HepG2 (cell line): ENCODE measurements around the gene CUL9. TPM values are rescaled to one million over a fixed set of nuclear protein-coding genes. Genes with fewer than 3 reads are reported as not detected.

Experiments
- BHLHE40 ChIP-seq: IDR thresholded peaks from 2 replicates; pipeline ENCODE4 v1.6.1; 2011; ENCODE audit warnings: low read length, improper control_type of control experiment
- CBX5 ChIP-seq: sonication (generic); formaldehyde crosslinking; IDR thresholded peaks from 2 replicates; pipeline ENCODE4 v1.4.0; 2020; ENCODE audit warnings: missing genetic modification reagents, borderline replicate concordance
- FOSL2 ChIP-seq: sonication (generic); formaldehyde crosslinking; IDR thresholded peaks from 2 replicates; pipeline ENCODE4 v1.4.0; 2020; ENCODE audit warnings: missing genetic modification reagents
- NCOA5 ChIP-seq: sonication (generic); formaldehyde crosslinking; IDR thresholded peaks from 2 replicates; pipeline ENCODE4 v1.4.0; 2020; ENCODE audit warnings: missing genetic modification reagents
- POLR2AphosphoS2 ChIP-seq: IDR thresholded peaks from 2 replicates; pipeline ENCODE4 v1.6.1; 2011; ENCODE audit warnings: low read depth, low read length, improper control_type of control experiment
- SAP130 ChIP-seq: IDR thresholded peaks from 2 replicates; pipeline ENCODE4 v1.6.1; 2016; ENCODE audit warnings: low read depth
- SNRNP70 ChIP-seq: fragments of 200-400 bp; formaldehyde crosslinking; IDR thresholded peaks from 2 replicates; pipeline ENCODE4 v1.6.1; 2017; ENCODE audit warnings: mild to moderate bottlenecking, low read depth, low read length, moderate library complexity
- ZNF12 ChIP-seq: sonication (generic); formaldehyde crosslinking; IDR thresholded peaks from 2 replicates; pipeline ENCODE4 v1.5.0; 2020; ENCODE audit warnings: missing genetic modification reagents
- ZNF124 ChIP-seq: sonication (generic); formaldehyde crosslinking; IDR thresholded peaks from 2 replicates; pipeline ENCODE4 v1.4.0; 2020; ENCODE audit warnings: missing genetic modification reagents
- ZNF205 ChIP-seq: IDR thresholded peaks from 2 replicates; pipeline ENCODE4 v1.6.1; 2018; ENCODE audit warnings: missing biosample characterization, missing genetic modification reagents
- ZNF383 ChIP-seq: sonication (generic); formaldehyde crosslinking; IDR thresholded peaks from 2 replicates; pipeline ENCODE4 v1.4.0; 2020; ENCODE audit warnings: missing genetic modification reagents, mild to moderate bottlenecking, borderline replicate concordance
- ZNF546 ChIP-seq: sonication (generic); formaldehyde crosslinking; conservative IDR thresholded peaks from 2 replicates; pipeline ENCODE4 v1.8.1; 2023; ENCODE audit warnings: mild to moderate bottlenecking, missing genetic modification reagents
- ZNF598 ChIP-seq: sonication (generic); formaldehyde crosslinking; IDR thresholded peaks from 2 replicates; pipeline ENCODE4 v1.5.1; 2020; ENCODE audit warnings: mild to moderate bottlenecking, missing genetic modification reagents, borderline replicate concordance
- ZNF841 ChIP-seq: sonication (generic); formaldehyde crosslinking; IDR thresholded peaks from 2 replicates; pipeline ENCODE4 v1.8.1; 2023; ENCODE audit warnings: missing genetic modification reagents, borderline replicate concordance
- ZNF883 ChIP-seq: sonication (generic); formaldehyde crosslinking; IDR thresholded peaks from 2 replicates; pipeline ENCODE4 v1.5.1; 2020; ENCODE audit warnings: mild to moderate bottlenecking, missing genetic modification reagents; ENCODE audit errors: not compliant biosample characterization
- polyA plus RNA-seq, 8 experiments: library from polyadenylated mRNA; depleted of rRNA in 3 of 8; stranded (reverse) in 7 of 8; unstranded in 1 of 8; fragments of >200 nt; fragmentation: Illumina TruSeq in 4 of 8; extraction: Trizol in 4 of 8; gene quantifications; 2 replicates each; pipeline versions ENCODE4 v1.2.1 to v1.2.3, GENCODE V29; 2011 to 2016; ENCODE audit warnings: low read depth in 4 of 8, missing spikeins in 1 of 8, mixed read lengths in 1 of 8; ENCODE audit not compliant: insufficient read depth in 1 of 8
- total RNA-seq, 5 experiments: library from RNA; depleted of rRNA; stranded (reverse); fragments of >200 nt; fragmentation: Illumina TruSeq; extraction: Trizol; gene quantifications; 2 replicates each; pipeline ENCODE4 v1.2.3, GENCODE V29; 2016; ENCODE audit warnings: low read depth in 1 of 5
- TF ChIP-seq, protein P1 (sequence below): sonication (generic); formaldehyde crosslinking; IDR thresholded peaks from 2 replicates; pipeline ENCODE4 v1.4.0; 2020; ENCODE audit warnings: mild to moderate bottlenecking, missing genetic modification reagents
- TF ChIP-seq, protein P2 (sequence below): IDR thresholded peaks from 2 replicates; pipeline ENCODE4 v1.6.1; 2018; ENCODE audit warnings: missing genetic modification reagents
- TF ChIP-seq, protein P3 (sequence below): sonication (generic); formaldehyde crosslinking; IDR thresholded peaks from 2 replicates; pipeline ENCODE4; 2020; ENCODE audit warnings: missing genetic modification reagents, mild to moderate bottlenecking, borderline replicate concordance
- TF ChIP-seq, protein P4 (sequence below): sonication (generic); formaldehyde crosslinking; IDR thresholded peaks from 2 replicates; pipeline ENCODE4 v1.5.1; 2020; ENCODE audit warnings: mild to moderate bottlenecking, missing genetic modification reagents

CUL9 gene
- total and polyA plus RNA-seq, 2 of the 13 experiments (the other 11 are each of a cell fraction or from before 2014, with no cell fraction given): 11.4 to 13.7 TPM

DNA sequence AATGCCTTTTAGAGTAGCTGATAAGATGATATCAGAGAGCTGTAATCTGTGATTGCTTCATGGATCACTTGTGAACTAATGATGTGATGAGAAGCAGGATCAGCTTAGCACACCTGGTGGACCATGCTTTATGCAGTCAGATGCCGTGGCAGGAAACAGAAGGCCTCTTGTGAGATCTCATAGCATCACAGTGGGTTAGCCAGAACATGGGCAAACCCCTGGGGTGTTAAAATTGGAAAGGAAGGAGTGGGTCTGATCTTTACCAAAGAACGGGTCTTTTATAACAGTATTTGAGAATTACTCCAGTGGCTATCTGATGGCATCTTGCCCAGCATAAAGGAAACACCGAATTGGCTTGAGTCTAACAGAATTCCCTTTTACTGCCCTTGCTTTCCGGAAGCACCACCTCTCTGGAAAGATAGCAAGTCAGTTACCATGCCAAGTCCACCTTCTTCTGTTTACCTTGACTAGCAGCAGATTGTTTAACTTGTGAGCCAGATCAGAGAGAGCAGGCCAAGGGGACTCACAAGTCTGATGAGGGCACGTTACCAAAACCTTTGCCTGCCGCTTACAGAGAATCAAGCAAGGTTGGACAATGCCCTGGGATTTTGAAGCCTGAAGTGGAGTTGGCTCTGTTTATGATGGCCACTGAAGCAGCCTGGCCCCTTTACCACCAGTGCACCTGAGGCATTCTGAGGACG, 31.8 kb upstream of the CUL9 start (continued):
- TF ChIP-seq, protein P1, sequence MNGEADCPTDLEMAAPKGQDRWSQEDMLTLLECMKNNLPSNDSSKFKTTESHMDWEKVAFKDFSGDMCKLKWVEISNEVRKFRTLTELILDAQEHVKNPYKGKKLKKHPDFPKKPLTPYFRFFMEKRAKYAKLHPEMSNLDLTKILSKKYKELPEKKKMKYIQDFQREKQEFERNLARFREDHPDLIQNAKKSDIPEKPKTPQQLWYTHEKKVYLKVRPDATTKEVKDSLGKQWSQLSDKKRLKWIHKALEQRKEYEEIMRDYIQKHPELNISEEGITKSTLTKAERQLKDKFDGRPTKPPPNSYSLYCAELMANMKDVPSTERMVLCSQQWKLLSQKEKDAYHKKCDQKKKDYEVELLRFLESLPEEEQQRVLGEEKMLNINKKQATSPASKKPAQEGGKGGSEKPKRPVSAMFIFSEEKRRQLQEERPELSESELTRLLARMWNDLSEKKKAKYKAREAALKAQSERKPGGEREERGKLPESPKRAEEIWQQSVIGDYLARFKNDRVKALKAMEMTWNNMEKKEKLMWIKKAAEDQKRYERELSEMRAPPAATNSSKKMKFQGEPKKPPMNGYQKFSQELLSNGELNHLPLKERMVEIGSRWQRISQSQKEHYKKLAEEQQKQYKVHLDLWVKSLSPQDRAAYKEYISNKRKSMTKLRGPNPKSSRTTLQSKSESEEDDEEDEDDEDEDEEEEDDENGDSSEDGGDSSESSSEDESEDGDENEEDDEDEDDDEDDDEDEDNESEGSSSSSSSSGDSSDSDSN (CRISPR knock-in tag): 0 out of 2 replicates have a peak, but pooled peaks have one; percentile 20
- no peak for TF ChIP-seq ZNF383 (CRISPR knock-in tag)
- TF ChIP-seq ZNF12 (CRISPR knock-in tag): no peak
- TF ChIP-seq NCOA5: no peak
- no peak for TF ChIP-seq POLR2AphosphoS2
- no peak for TF ChIP-seq ZNF598 (CRISPR knock-in tag)
- TF ChIP-seq, protein P2, sequence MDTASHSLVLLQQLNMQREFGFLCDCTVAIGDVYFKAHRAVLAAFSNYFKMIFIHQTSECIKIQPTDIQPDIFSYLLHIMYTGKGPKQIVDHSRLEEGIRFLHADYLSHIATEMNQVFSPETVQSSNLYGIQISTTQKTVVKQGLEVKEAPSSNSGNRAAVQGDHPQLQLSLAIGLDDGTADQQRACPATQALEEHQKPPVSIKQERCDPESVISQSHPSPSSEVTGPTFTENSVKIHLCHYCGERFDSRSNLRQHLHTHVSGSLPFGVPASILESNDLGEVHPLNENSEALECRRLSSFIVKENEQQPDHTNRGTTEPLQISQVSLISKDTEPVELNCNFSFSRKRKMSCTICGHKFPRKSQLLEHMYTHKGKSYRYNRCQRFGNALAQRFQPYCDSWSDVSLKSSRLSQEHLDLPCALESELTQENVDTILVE (CRISPR knock-in tag): no peak
- TF ChIP-seq SNRNP70: no peak
- TF ChIP-seq FOSL2 (CRISPR knock-in tag): peak; percentile 44
- 0 out of 2 replicates have a peak, but pooled peaks have one; percentile 33 for TF ChIP-seq BHLHE40
- TF ChIP-seq ZNF546 (CRISPR knock-in tag): no peak
- TF ChIP-seq ZNF124: no peak
- TF ChIP-seq, protein P3, sequence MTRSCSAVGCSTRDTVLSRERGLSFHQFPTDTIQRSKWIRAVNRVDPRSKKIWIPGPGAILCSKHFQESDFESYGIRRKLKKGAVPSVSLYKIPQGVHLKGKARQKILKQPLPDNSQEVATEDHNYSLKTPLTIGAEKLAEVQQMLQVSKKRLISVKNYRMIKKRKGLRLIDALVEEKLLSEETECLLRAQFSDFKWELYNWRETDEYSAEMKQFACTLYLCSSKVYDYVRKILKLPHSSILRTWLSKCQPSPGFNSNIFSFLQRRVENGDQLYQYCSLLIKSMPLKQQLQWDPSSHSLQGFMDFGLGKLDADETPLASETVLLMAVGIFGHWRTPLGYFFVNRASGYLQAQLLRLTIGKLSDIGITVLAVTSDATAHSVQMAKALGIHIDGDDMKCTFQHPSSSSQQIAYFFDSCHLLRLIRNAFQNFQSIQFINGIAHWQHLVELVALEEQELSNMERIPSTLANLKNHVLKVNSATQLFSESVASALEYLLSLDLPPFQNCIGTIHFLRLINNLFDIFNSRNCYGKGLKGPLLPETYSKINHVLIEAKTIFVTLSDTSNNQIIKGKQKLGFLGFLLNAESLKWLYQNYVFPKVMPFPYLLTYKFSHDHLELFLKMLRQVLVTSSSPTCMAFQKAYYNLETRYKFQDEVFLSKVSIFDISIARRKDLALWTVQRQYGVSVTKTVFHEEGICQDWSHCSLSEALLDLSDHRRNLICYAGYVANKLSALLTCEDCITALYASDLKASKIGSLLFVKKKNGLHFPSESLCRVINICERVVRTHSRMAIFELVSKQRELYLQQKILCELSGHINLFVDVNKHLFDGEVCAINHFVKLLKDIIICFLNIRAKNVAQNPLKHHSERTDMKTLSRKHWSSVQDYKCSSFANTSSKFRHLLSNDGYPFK (CRISPR knock-in tag): no peak
- TF ChIP-seq ZNF841: no peak
- TF ChIP-seq, protein P4, sequence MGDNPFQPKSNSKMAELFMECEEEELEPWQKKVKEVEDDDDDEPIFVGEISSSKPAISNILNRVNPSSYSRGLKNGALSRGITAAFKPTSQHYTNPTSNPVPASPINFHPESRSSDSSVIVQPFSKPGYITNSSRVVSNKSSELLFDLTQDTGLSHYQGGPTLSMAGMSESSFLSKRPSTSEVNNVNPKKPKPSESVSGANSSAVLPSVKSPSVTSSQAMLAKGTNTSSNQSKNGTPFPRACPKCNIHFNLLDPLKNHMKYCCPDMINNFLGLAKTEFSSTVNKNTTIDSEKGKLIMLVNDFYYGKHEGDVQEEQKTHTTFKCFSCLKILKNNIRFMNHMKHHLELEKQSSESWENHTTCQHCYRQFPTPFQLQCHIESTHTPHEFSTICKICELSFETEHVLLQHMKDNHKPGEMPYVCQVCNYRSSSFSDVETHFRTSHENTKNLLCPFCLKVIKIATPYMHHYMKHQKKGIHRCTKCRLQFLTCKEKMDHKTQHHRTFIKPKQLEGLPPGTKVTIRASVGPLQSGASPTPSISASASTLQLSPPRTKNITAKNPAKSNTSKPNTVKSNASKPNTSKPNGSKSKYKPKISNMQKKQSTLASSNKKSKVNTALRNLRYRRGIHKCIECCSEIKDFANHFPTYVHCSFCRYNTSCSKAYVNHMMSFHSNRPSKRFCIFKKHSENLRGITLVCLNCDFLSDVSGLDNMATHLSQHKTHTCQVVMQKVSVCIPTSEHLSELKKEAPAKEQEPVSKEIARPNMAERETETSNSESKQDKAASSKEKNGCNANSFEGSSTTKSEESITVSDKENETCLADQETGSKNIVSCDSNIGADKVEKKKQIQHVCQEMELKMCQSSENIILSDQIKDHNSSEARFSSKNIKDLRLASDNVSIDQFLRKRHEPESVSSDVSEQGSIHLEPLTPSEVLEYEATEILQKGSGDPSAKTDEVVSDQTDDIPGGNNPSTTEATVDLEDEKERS (CRISPR knock-in tag): no peak
- TF ChIP-seq ZNF205 (CRISPR knock-in tag): no peak
- TF ChIP-seq SAP130 (CRISPR knock-in tag): peak; percentile 69
- no peak; the same call in 1 of the 2 replicates for TF ChIP-seq CBX5 (CRISPR knock-in tag)
- no peak for TF ChIP-seq ZNF883 (CRISPR knock-in tag)
